ENCODE results near the gene LLGL2.
"Not testable (repeated sequence)": the region's sequence is repeated elsewhere in the genome, so short reads cannot be mapped to it uniquely, and the experiment has no call there.

GRCh38 chr17:75477490-75477862 lies 48.0 kb upstream of the LLGL2 start:
- TF ChIP-seq, protein P1, sequence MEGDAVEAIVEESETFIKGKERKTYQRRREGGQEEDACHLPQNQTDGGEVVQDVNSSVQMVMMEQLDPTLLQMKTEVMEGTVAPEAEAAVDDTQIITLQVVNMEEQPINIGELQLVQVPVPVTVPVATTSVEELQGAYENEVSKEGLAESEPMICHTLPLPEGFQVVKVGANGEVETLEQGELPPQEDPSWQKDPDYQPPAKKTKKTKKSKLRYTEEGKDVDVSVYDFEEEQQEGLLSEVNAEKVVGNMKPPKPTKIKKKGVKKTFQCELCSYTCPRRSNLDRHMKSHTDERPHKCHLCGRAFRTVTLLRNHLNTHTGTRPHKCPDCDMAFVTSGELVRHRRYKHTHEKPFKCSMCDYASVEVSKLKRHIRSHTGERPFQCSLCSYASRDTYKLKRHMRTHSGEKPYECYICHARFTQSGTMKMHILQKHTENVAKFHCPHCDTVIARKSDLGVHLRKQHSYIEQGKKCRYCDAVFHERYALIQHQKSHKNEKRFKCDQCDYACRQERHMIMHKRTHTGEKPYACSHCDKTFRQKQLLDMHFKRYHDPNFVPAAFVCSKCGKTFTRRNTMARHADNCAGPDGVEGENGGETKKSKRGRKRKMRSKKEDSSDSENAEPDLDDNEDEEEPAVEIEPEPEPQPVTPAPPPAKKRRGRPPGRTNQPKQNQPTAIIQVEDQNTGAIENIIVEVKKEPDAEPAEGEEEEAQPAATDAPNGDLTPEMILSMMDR (IDR thresholded peaks at IDR 0.05; ENCODE audit: insufficient read depth, low read depth, low read length) = not testable (repeated sequence)
- not testable (repeated sequence) for TF ChIP-seq EZH2 (IDR thresholded peaks at IDR 0.05; ENCODE audit: insufficient read depth, low read length)

All from astrocyte (in vitro differentiated cells and primary cell).